Superior temporal gyrus (tissue), 1 donor: ENCODE measurements around the gene CHST7.

Source experiments
- DNase-seq: peaks from one replicate; pipeline ENCODE4 v3.0.0-alpha.2; 2016; ENCODE audit errors: extremely low spot score

Gene CHST7

DNA sequence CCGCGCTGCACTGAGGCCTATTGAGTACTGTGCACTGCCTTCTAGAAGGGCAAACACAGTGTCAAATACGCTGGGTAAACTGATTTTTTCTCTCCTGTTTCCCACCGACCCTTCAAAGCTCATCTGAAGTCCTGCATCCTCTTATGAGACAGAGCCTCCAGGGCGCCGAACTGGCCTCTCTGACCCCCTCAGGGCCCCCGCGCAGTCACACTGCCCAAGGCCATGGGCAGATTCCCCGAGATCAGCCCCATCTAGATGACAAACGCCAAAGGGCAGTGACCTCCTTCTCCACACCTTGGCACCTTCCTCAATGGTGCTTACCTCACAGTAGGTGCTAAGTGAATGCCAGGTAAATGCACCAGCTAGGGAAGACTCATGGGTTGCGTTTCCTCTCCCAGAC is 34.4 kb downstream of the CHST7 start:
- no peak for DNase-seq

GRCh38 chrX:46610070-46610658 is 36.6 kb downstream of the CHST7 start:
- DNase-seq = no peak

DNA sequence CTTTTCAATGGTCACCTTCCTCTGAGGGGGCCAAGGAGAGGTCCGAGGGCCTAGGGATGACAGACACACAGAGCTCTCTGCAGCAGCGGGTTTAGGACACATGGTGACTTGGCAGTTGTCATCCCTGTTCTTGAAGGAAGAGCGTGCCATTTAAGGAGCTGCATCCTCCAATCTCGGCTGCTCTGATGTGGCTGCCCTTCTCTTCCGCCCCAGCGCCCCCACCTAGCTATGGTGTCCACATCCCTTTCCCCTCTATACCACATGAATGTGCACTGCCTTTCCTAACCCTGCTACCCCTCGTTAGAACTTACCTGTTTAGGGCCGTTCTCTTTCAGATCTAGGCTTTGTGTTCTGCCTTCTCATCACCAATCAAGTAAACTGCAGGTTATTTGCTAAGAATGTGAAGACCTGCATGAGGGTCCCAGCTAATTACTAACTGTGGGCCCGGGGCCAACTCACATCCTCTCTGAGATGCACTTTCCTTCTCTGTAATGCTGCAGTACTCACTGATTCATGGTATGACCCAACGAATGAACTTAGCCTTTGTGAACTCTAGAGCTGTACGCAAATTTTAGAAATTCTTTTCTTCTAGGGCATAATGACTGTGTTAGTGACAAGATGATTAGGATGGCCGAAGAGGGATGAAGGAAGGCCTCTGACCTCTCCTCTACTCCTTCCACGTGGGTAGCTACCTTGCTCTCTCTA is 38.2 kb downstream of the CHST7 start:
- no peak for DNase-seq

- no peak for DNase-seq
Observed at GRCh38 chrX:46617906-46618305, 44.3 kb downstream of the CHST7 start.

DNA sequence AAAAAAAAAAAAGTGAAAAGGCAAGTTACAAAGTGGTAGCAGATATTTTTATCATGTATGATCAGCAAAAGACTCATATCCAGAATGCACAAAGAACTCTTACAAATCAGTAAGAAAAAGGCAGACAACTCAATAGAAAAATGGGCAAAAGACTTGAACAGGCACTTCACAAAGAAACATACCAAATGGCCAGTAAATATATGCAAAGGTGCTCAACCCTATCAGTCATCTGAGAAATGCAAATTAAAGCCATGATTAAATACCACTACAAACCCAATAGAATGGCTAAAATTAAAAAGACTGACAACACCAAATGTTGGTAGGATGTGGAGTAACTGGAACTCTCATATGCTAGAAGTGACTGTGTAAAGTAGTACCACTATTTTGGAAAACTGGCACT is 45.4 kb downstream of the CHST7 start:
- no peak for DNase-seq

DNA sequence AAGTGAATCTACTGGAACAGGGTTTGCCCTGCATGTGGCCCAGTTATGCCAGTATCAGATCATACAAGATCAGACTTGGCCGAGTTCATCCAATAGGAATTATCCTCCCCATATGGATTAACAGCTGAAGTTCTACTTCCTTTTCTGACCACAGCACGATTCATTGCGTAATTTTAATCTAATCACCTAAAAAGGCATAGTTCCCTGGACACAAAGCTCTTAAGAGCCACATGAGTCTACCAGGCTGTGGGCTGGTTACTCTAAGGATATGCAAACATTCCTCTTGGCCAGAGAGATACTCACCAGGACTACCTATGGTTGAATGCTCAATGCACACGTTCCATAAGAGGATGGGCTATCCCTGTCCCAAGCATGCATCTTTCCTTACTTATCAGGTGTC is 46.9 kb downstream of the CHST7 start:
- no peak for DNase-seq

DNA sequence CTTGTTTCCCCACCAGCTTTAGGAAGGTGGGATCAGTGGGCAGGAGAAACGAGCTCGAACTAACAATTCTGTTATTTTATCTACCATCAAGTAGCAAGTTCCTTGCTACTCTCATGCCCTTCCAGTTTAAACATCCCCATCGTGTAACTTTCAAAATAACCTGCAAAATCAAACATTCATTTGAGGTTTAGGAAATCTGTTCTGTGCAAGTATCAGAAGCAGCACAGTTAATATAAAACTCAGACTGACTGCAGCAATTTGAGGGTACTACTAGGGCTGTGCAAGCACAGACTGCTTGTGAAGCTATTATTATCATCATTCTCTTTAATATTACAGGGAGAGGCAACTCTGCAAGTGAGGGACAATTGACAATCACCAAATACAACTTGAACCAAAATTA is 48.0 kb downstream of the CHST7 start:
- DNase-seq = no peak

GRCh38 chrX:46624090-46624786 is 50.7 kb downstream of the CHST7 start:
- DNase-seq = no peak

GRCh38 chrX:46626566-46626965 is 53.0 kb downstream of the CHST7 start:
- no peak for DNase-seq

GRCh38 chrX:46627062-46627461 is 53.5 kb downstream of the CHST7 start:
- DNase-seq = no peak

DNA sequence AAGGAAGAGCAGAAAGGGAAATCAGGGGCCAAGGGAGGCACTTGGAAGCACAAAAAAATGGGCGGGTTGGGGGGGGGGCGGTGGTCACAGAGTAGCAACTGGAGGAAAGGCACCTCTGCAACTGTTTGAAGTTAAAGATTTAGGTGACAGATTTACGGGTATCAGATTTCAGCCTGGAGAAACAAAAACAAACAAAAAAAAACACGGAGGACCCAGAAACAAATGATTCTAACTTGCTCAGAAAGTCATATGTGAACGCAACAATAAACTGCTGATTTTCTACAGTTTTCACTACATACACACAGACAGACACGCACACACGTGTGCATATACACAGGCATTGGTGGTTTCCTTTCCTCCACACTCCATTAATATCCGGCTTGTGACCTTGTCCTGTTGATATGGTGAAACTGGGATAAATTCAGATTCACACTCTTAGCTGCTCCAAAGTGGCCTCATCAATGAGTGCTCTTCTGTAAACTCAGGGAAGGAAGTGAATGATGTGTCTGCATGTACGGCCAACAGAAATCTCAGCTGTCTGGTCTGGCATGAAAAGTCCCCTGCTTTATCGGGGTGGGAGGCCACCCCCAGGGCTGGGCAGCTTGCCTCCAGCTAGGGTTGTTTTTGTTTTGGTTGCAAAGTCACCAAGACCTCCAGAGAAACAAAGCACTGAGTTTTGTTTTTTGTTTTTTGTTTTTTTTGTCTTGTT is 54.3 kb downstream of the CHST7 start:
- no peak for DNase-seq

DNA sequence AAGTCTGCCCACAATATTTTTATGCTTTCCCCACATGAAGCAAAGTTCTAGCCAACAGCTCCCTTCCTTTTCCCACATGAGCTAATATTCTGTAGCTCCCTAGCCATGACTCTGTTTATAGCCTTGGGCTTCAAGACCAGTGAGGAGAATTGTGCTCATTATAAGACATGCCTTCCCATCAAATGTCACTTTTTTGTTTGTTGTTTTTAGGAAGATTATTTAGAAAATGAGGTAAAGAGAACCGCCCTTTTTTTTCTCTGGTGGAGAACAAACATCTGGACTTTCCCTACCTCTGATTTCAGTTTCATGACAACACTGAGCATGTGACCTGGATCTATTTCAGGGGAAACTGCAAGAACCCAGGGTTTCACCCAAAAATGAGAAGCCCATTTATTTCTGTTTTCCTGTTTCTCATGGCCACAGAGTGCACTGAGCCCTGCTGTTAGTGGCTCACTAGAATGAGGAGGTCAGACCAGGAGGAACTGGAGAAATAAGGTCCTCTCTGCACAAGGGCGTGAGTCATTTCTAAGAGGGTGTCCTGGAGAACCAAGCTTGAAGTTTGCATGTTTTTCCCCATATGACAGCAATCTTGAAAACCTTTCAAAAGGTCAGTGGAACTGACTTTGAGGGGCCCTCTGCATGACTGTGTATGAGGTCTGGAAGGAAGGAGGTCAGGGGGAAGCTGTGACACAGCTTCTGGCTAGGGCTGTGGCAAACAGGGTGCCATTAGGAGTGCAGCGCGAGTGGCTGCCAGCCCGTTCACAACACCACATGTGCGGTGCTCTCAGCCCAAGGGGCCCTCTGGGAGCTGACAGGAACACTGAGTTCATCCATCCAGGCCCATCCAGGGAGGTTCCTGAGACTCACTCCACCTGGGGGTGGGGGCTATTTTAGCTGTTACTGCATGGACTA is 55.2 kb downstream of the CHST7 start:
- DNase-seq = no peak

DNA sequence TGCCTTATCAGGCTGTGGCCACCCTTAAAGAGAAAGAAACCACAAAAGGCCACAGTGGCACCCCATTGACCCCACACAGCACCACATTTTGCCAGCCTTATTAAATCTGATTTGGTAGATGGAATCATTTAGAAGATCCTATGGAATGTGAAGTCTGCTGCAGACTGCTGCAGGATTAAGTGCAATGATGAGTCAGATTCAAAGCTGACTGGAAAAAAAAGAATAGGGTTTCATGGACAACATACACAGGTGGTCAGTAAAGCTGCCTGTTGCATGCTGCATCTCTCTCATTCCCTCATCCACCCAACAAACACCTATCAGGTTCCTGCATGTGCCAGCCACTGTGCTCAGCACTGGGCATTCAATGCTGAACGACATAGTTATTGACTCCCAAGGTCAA is 56.6 kb downstream of the CHST7 start:
- no peak for DNase-seq

DNA sequence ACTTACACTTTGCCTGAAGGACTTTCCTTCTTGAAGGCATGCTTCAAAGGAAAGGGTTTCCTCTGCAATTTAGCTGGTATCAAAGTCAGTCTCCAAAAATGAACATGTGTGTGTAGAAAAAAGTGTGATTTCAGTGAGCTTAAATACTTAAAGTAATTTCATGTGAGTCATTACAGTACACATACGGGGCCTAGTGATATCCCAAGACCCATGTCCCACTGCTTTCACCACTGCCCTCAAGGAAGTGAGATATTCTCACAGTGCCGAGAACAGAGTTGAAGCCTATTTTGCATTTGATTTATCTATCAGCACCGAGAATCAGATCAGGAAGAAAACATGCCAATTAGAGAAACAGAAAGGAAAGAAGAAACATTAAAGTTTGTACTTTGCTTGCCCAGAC is 61.0 kb downstream of the CHST7 start:
- DNase-seq = no peak

DNA sequence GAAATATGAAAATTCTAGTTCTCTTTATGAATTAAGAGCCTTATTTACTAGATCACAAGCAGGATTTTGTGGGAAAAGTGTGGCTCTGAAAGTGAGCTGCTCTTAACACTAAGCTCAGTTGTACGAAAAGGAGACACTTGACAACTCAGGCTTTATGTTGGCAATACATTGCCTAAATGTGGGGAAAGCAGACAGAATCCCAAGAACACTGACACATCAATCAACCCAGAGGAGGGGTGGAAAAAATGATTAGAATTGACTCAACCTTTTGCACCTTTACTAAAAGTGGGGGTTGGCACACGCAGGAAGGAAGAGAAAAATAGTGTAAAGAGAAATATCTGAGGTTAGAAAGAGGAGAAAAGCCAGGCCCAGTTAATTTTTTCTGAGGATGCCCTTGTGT is 61.6 kb downstream of the CHST7 start:
- DNase-seq = no peak

- DNase-seq = no peak
Observed at GRCh38 chrX:46636223-46636622, 62.7 kb downstream of the CHST7 start.

- DNase-seq = no peak
Observed at GRCh38 chrX:46637938-46638337, 64.4 kb downstream of the CHST7 start.

DNA sequence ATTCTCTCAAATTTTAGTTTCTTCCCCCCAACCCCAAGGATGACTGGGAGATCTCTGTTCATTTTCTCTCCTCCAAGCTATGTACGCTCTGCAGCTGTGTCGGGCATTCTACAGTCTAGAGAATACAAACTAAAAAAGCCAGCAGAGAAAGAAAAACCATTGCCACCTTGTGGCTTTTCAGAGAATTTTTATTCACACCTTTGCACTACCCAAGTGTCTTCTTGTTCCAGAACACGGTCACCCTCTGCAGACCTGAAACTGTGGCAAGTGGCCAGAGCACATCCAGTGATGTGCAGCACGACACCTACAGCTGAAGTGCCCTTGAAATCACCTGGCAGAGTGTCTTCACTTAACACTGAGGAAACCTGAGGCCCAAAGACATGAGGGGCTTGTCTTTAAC is 68.6 kb downstream of the CHST7 start:
- DNase-seq = peak; percentile 15

DNA sequence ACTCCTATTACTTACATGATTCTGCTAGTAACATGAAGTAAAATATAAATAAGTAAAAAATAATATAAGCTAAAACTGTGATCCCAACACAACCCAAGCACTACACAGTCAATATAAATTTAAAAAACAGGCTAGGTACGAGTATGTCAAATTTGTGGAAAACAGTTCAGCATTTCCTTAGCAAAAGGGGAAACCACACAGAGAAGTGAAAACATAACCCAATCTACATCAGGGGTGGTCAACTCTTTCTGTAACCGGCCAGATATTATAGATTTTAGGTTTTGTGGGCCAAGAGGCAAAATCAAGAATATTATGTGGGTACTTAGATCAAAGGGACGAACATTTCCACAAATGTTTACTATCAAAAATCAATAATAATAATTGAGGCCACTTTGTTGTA is 70.1 kb downstream of the CHST7 start:
- no peak for DNase-seq

GRCh38 chrX:46645614-46646013 is 72.0 kb downstream of the CHST7 start:
- DNase-seq = no peak

GRCh38 chrX:46647251-46647650 is 73.7 kb downstream of the CHST7 start:
- no peak for DNase-seq
